Right hindlimb (tissue), 1 donor: ENCODE results near the gene INTS6.
A peak's percentile ranks its signal among the peaks of the same experiment; 100 is the strongest.
"Not testable (repeated sequence)": the region's sequence is repeated elsewhere in the genome, so short reads cannot be mapped to it uniquely, and the experiment has no call there.

Experiments used
- DNase-seq: peaks from one replicate; pipeline ENCODE4 v3.0.0-alpha.2; 2018

The INTS6 gene

DNA sequence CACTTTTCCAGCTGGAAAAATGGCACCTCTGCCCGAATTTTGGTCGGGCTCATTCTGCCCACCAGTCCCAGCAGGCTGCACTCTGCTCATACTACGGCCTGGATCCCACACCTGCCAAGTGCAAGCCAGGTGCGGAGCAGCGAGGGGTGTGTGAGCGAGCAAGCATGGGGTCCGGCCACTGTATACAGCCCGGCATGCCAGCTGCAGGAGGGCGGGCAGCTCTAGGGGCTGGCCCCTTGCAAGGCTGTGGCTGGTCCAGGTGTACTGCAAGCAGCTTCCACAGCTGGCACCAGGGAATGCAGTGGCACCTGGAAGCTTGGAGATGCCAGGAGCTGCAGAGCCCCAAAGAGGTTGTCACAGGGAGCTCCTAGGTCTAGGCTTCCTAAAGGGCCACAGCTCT is 2.7 kb upstream of the INTS6 start:
- DNase-seq, result no peak

DNA sequence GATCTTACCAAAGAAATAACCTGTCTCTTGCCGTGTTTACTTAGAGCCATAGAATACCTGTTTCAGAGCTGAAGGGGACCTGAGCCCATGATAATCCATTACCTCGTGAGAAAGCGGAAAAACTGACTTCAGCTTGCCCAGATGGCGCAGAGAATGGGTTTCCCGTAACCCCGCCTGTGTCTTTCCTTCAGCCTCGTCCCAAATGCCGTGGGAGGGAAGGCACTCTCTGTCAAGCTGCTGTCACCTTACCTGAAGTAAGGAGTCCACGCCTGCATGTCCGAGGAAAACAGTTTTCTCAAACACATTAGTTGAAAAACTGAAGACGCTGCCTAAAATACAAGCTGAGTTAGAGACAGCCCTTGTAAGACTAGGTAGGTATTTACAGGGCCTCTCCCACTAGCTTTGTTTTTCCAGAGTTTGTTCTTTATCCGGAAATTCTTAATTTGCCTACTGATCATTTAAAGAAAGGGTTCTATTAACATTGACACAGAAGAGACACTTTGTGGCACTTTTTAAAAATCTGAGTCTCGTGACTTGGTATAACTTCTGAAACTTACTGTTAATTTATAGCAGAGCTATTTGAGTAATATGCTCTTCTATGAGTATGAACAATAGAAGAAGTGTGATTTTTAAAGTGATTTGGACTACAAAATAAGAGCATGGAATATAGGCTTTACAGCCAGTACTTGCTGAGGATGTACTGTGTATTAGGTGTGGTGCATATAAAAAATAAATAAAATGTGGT is 1.3 kb upstream of the INTS6 start:
- peak; percentile 56 for DNase-seq

DNA sequence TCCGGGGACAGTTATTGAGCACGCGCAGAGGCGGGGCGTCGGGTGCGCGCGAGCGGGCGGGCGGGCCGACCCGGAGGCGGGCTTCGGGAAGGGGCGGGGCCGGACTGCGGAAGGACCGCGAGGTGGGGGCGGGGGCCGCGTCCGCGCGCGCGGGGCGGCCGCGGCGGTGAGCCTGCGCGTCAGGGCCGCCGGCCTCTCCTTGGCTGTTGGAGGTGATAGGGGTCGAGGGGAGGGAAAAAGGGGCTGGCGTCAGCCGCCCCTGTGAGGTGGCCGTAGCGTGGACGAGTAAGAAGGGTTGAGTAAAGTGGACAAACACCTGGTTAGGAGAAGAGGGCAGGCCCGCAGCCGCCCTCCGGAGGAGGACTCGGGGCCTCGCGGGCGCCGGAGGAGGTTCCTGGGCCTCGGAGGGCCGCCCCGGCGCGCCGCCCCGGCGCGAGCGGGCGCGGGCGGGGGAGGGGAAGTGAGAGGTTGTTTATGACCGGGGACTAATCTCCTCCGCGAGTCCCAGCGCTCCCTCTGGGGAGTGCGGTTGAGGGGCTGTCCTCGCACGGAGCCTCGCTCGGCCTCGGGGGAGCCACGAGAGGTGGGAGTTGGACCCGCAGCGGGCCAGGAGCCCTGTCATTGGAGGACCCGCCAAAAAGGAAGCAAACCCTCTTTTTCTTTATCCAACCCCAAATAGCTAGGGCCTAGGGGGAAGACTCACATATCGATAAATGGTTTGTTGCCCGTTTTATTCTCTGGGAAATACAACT is 547 bp upstream of the INTS6 start:
- no peak for DNase-seq

DNA sequence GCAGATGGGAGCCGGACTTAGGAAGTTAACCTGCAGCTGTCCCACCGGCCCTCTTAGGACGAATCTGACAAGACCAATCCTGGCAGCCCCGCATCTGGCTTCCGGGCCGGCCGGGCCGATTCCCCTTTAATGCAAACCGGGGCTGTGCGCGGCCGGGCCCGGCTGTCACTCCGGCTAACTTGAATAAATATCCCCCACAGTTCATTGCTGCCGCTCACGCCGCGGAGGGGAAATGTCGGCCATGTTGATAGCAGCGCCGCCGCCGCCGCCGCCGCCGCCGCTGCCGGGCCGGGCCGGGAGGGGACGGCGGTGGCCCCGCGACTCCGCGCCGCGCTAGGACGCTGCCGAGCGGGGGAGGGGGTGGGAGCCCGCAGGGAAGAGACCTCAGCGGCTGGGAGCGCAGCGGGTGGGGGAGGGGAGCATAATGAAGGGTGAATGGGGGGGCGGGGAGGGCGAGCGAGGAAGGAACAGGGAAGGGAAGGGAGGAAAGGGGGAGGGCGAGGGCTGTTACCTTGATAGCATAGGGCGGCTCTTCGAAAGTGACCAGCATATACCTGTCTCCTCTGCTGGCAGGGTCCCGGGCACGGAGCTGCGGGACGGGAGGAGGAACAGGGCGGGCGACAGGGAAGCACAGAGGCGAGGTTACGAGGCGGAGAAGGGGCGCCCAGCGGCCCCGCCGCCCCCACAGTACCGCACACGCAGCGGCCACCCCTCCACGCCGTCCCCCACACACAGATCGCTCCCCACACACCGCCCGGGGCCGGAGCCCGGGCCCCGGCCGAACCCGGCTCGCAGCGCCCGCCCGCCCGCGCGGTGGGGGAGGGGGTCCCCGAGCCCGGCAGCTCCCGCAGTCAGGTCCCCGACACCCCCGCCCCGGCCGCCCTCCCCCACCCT is 1.1 kb downstream of the INTS6 start:
- DNase-seq, result peak; percentile 89

DNA sequence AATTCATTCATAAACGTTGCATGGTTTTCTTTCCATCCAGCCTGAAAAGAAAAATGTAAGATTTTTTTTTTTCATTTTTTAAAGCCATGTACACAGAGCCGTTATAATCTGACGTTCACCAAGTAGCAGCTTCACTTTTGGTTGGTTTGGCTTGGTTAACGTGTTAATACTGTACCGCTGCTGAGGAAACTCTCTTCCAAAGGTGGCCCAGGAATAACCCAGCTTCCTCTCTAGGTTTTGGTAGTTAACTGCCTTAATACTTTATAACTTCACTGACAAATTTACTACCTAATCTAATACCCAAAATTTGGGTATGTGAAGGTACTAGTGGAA is 1.7 kb downstream of the INTS6 start:
- DNase-seq, result no peak

DNA sequence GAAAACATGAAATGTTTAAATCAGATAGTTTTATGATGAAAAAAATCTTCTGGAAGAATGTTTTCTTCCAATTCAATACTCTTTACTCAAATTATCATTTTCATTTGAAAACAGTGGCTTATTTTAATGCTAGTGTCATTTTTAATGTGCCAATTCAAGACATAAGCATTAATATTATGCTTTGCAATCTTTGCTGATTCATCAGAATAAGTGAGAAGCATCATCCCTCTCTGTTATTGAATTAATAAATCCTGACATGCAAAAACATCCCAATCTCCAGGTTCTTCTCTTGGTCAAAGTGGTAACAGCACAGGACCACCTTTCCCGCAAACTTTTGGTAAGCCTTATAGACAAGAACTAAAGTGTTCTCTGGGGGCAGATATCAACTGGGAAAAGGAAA is 3.8 kb downstream of the INTS6 start:
- DNase-seq, result no peak

DNA sequence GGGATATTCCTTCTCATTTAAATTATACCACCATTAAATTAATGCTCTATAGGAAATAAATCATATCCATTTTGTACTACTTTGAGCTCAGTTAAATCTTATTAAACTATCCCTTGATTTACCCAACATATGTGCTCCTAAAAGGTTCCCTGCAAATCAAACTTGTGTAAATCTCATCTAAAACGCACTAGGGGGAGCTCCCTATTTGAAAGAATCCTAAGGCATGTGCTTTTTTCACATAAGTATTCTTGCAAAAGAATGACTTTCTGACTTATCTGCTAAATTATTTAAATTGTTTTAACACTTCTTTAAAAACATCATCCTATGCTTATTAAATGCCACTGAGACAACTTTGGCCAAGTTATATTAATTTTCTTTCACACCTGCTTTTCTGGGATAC is 7.9 kb downstream of the INTS6 start:
- no peak for DNase-seq

DNA sequence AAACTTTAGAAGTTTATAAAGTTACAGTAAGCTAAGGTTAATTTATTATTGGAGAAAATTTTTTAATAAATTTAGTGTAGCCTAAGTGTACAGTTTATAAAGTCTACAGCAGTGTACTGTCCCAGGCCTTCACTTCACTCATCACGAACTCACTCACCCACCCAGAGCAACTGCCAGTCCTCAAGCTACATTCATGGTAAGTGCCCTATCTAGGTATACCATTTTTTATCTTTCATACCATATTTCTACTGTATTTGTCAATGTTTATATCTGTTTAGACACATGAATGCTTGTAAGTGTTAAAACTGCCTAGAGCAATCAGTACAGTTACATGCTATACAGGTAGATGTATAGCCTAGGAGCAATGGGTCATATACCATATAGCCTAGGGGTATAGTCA is 12.5 kb downstream of the INTS6 start:
- DNase-seq, result no peak

DNA sequence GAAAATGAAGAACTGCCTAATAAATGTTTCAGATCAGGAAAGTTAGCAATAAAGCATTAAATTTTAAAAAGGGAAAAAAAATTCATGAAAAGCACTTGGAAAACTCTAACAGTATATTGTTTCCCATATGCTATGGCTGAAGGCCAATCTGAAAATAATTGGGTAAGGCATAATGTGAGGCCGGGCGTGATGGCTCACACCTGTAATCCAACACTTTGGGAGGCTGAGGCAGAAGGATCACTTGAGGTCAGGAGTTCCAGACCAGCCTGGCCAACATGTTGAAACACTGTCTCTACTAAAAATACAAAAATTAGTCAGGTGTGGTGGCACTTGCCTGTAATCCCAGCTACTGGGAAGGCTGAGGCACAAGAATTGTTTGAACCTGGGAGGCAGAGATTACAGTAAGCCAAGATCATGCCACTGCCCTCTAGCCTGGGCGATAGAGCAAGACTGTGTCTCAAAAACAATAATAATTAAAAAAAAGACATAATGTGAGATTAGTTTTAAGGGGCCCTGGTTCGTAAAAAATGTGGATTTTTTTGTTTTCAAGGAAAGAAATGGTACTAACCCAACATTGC is 15.2 kb downstream of the INTS6 start:
- DNase-seq, result no peak

DNA sequence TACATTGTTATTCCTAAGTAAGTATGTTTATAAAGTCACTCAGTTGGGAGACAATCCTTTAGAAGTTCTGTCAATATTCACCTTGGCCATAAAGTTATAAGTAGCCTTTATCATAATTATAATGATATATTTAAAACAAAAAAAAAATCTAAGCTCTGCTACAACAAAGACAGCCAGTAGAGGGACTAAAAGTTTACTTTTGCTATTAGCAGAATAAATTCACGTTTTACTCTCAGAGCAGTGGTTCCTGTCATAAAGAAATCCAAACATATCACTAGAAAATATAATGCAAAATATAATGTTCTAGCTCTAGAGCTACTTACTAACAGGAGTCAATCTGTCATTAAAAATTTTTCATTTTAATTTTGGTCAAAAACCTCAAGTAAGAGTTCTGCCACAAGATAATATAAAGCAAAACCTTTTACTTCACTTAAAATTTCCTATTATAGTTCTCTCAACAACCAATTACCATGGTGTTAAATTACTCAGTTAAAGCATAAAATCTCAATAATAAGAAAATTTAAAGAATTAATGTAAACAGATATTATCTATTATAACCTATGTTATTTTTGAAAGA is 17.7 kb downstream of the INTS6 start:
- DNase-seq, result no peak

DNA sequence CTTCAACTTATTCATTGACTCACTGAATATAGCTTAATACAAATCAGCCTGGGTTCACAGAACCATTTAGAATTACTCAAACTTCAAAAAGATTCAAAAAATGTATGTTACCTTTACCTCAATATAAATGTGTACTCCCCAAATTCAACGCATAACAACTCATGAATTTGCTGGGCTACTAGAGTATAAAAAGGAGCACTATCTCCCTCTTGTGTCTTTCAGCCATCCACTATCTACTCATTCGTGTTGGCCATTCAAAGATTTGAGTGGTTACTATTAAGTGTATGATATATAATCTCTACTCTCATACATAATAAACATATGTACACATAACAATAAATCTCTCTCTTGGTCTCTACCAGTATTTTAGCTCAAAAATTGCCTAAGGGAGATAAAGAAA is 20.3 kb downstream of the INTS6 start:
- DNase-seq, result no peak

DNA sequence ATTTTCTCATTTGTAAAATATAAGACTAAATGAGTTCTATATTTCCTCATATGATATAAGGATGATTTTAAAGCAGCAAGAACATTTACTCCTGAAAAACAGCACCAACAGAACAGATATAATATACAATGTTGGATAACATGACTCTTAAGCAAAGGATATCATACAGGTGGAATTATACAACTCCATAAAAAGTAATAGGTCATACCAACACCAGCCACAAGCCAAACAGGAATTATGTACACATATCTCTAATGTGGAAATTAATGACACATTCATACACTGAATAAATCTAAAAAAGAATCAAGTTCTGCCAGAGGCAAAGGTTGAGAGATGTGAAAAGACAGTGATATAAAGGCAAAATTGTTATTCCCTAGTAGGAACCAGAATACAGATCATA is 25.9 kb downstream of the INTS6 start:
- no peak for DNase-seq

DNA sequence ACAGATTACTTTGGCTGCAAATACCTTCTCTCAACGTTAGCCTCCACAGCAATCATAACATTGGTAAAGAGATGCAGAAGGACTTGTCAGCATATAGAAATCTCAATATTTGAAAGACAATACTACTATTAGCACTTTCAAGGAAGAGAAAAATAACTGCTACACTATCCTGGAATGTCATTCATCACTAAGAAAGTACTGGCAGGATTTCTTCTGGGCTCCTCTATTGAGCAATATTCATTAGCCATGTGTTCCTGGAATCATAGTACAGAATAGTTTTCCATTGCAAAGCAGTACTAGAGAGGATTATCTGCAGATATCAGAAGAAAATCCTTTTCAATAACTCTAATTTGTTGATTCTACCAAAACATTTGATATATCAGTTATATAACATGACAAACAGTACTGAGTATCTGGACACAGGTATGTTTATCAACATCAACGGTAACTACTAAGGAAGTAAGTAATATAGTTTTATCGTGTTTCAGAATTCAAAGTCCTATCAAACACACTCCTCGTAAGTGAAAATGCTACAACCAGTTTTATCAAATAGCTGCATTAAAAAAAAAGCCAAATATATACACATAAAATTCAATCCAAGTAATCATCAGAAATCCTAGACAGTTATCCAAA is 27.3 kb downstream of the INTS6 start:
- DNase-seq, result no peak

DNA sequence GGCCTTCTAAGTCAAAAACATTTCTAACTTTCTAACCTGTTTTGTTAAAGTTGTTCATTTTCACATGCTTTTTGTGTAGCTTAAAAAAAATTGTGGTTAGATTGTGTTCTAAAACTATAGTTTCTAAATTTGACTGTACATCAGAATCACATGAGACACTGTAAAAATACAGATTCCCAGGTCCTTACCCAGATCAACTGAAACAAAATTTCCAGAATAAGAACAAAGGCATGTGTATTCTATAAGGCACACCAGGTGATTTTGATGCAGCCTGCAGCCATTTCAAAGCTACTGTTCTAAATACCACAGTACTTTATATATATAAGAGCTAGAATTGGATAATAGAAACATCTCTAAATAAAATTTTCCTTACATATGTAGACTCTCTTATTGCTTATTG is 29.1 kb downstream of the INTS6 start:
- no peak for DNase-seq

DNA sequence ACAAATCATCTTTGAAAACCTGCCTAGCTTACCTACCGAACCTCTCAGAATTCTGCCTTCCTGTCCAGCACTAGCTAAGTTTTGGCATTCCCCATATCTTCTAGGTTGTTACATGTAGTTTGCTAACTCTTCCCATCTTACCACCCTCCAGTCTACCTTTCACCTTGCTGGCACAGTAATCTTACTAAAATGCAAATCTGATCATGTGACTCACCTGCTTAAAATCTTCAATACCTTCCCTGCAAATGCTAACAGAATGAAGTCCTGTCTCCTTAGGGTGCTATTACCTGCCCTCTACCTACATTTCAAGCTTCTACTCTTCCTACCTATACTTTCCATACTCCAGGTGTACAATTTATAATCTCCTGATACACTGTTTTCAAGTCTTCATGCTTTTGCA is 30.4 kb downstream of the INTS6 start:
- DNase-seq, result no peak

DNA sequence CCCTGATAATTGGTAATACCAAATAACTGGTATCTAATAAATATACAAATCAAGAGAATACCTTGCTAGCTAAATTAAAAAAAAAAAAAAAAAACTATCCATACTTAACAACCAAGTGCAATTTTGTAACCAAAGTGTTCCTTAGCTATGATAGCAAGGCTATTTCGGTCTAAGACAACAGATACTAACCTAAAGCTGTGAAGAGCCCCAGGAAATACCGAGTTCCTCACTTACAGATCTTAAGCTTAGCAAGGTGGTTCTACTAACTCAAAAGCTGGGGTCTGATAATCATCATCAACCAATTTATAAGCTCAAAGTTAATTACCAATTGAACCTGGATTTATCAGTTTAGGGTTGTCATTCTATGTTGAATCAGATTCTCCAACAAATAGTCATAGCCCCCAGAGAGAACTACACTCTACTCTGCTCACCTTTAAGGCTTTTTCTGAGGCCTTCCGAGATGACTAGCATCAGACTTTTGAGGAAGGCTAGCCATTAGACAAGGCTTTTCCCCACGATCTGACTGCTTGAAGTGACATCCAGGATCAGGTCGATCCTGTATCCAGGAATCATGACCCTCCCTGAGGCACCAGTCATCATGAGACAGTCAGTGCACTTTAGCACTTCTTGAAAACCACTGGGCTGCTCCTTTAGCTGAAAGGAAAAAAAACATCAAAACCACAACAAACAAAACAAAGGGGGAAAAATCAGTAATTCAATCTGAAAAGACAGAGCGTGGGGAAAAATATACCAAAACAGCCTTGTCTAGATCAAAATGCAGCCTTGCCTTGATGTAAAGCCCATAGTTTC is 31.9 kb downstream of the INTS6 start:
- DNase-seq, result no peak

DNA sequence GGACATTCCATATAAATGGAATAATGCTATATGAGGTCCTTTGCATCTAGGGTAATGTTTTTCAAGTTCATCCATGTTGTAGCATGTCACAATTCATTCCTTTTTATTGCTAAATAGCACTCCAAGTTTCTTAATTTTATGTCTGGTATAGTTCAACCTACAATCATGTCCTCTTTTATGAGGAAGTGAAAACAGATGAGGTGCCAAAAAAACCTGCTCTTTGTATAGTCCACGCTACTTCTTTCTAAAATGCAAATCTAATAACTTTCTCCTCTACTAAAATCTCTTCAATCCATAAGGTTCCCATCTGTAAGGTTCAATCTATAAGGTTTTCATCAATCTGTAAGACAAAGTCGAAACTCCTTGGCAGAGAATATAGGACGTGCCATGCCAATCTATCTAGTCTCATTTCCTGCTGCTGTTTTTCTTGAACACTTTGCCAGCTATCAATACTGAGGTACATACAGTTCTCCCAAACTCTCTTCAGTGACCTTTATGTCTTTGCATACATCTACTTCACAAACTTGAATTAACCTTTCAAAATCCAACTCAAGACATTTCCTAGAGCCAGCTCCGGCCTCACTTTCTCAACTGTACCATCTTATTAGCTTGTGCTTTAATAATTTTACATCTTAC is 33.7 kb downstream of the INTS6 start:
- DNase-seq, result no peak

DNA sequence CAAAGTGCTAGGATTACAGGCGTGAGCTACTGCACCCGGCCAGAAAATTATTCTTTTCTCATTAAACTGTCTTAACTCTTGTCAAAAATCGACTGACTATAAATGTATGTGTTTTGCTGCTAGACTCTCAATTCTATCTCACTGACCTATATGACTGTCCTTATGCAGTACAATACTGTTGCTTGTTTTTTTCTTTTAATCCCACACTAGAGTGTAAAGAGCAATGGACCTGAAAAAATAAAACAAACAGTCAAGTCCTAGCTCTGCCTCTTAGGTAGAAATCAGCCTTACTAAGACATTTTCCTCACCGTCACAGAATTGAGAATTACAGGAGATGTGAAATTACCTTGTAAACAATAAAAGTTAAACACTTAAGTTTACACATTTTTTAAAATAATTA is 35.1 kb downstream of the INTS6 start:
- DNase-seq, result no peak

DNA sequence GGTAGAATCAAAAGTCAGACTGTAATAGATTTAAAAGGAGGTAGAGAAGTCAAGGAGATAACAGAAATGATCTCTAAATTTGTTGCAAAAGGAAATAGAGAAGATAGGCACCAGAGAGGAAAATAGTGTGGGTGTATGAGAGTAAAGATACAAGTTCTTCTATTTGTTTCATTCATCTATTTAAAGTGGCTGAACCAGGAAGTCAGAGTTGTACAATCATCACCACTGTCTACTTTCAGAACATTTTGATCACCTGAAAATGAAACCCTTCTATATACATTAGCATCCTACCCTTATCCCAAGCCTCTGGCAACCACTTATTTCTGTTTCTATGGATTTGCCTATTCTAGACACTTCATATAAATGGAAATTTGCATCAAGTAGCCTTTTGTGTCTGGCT is 36.7 kb downstream of the INTS6 start:
- DNase-seq, result no peak

DNA sequence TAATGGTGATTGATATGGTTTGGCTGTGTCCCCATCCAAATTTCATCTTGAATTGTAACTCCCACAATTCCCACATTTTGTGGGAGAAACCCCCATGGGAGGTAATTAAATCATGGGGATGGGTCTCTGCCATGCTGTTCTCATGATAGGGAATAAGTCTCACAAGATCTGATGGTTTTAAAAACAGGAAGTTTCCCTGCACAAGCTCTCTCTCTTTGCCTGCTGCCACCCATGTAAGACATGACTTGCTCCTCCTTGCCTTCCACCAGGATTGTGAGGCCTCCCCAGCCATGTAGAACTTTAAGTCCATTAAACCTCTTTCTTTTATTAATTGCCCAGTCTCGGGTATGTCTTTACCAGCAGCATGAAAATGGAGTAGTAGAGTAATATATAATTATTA is 37.5 kb downstream of the INTS6 start:
- not testable (repeated sequence) for DNase-seq

DNA sequence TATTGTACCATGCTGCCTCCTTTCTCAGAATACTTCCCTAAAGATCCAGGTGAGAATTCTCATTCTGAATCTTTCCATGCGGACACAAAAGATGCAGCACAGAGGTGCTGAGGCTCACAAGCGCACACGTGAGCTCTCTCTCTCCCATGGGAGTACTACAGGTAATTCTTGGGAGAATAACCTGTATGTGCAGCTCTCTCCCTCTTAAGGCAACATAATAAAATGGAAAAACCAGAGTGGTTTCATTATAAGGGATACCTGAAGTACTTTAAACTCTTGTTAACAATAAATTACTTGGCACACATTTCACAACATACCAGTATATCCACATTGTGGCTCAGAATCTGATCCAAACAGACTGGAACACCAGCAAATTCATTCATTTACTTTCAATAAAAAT is 40.4 kb downstream of the INTS6 start:
- DNase-seq, result no peak
